Measurements from ENCODE around the gene YTHDC2.
A peak's percentile ranks its signal among the peaks of the same experiment; 100 is the strongest.

The YTHDC2 gene

GRCh38 chr5:113513384-113514288 lies at the start of gene YTHDC2:
Gene YTHDC2 (plus strand): TSS chr5:113513694. CDS start chr5:113513896, 202 bp downstream.
- peak; percentile 92 for DNase-seq (ENCODE audit: low spot score)

- DNase-seq (ENCODE audit: low spot score), result no peak
These were observed 39.3 kb upstream of the YTHDC2 start for GRCh38 chr5:113474100-113474728.

DNA sequence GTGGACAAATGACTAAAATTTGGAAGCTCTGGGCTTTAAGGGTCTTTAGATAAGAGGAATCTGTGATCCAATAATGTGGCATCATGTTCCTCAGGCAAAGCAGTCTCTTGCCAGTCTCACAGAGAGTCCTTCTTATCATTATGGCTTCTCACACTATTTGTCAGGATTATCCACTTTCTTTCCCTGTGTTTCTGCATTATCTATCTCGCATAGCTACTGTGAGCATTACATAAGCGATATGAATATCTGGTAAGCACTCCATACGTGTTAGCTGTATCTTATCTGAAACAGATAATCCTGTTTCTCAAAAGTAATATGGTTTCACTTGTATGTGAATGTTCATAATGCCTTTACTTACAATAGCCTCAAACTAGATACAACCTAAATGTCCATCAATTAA lies 34.8 kb upstream of the YTHDC2 start:
- no peak for DNase-seq (ENCODE audit: low spot score)

DNA sequence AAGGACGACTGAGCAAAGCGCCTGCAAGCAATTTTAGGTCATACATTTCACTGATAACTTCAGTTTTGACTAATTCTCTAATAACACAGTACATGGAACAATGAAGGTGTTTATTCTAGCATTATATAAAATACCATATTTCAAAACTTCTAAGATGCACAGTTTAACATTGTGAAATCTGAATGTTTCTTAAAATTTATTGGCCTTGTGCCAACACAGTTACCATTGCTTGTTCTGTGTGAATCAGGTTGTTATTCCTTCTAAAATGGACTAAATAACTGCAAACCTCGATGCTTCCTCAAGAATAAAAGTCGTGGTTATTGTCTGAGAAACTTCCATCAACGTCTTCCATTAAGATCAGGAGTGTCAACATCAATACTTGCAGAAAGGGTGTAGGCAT lies 33.3 kb upstream of the YTHDC2 start:
- DNase-seq (ENCODE audit: low spot score), result no peak

GRCh38 chr5:113487416-113487780 lies 26.1 kb upstream of the YTHDC2 start:
- DNase-seq (ENCODE audit: low spot score), result peak; percentile 35

DNA sequence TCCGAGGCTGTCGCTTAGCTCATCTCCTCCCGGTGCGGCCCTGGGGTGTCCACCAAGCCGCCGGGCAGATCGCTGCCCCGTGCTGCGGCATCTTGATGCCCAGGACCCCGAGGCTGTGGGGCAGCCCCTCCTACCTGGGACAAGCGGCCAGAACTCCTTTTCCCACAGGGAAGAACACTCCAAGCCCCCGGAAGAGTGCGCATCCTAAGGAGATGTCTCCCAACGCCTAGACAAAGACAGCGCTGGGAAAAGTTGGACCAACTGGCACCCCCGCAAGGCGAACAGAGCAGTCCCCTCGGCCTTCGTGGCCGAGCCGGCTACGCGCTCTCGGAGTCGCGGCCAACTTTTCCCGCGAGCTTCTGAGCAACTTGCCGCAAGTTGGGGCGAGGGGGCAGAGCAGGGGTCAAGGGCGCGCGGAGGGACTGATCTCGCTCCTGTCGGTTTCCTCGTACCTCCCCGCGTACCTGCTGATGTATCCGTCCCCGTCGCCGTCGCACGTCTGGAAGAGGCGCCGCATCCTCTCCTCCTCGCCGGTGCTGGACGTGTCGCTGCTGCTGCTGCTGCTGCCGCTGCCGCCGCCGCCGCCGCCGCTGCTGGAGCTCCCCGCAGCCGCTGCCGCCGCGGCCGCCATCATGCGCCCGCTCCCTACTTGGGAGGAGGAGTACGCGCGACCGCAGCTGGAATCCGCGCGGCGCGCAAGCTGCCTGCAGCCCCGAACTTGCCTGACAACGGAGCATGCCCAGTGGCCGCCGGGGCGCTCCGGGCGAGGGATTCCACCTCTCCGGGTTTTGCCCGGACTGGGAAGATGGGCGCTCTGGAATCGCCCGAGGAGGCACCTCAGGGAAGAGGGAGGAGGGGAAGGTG lies 25.5 kb upstream of the YTHDC2 start, which contains the start of gene MCC:
Gene MCC (minus strand): TSS at position 673 of the 864 bp plus-strand sequence.
- peak; percentile 93 for DNase-seq (ENCODE audit: low spot score)

DNA sequence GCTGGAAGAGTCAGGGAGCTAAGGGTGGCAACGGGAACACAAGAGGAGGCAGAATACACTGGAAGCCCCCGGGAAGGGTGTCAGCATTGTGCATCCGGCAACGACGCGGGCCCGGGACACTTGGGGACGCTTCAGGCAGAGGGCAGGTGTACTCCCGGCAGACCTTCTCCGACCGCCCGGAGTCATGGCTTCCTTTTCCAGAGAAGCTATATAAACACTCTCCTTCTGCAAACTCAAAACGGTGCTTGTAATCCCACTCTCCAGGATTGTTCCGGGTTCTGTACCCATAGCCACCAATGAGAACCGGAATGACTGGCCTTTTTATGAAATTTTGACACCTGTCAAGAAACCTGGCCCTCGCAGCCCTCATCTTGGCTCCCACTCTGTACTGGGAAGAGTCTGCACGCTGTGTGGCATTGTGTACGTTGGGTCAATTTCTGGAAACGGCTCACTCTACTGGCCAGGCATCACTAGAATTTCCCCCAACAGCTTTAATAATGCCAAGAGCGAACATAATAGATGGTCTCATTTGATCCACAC lies 24.8 kb upstream of the YTHDC2 start:
- DNase-seq (ENCODE audit: low spot score), result no peak

DNA sequence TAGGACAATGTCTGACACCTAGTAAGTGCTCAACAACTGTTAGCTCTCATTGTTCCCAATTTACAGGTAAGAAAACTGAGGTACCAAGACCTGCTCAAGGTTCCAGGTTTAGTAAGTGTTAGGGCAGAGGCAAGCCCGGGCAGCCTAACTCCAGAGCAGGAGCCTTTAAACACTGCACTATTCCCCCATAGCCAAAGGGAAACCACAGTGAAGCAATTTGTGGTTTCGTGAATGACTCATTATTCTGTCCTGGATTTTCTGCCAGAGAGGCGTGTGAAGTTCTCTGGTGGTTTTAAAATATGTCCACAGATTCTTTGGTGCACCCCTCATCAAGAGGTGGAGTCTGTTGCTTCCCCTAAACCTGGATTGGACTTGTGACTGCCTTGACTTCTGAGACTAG lies 24.2 kb upstream of the YTHDC2 start:
- DNase-seq (ENCODE audit: low spot score), result no peak

DNA sequence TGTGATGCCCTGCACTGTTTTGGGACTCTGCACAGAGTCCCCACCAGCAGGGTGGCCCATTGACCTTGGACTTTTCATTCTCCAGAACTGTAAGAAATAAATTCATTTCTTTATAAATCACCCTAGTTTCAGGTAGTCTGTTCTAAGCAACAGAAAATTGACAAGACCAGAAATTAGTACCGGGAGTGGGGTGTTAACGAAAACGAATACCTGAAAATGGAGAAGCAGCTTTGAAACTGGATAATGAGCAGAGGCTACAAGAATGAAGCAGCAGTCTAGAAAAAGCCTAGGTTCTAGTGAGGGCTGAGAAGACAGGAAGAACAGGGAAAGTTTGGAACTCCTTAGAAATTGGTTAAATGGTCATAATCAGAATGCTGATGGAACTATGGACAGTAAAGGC lies 23.2 kb upstream of the YTHDC2 start:
- no peak for DNase-seq (ENCODE audit: low spot score)

- no peak for DNase-seq (ENCODE audit: low spot score)
These were observed 22.5 kb upstream of the YTHDC2 start for GRCh38 chr5:113491022-113491421.

DNA sequence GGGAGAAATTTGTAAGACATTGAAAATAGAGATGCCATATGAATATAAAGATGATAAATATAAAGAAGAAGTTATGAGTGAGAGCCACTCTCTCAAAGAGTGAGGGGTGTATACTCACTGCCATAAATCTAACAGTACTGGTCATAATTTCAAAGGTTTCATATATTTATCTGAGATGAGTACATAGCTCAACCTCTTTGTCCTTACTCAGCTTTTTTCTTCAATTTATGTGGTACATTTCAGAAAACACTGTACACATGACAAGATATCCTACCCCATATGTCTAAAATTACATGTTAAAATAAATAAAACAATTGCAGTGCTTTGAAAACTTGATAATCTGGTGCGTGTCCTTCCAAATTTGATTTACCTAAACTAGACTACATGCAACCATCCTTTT lies 20.0 kb upstream of the YTHDC2 start:
- no peak for DNase-seq (ENCODE audit: low spot score)

GRCh38 chr5:113495422-113495841 lies 18.1 kb upstream of the YTHDC2 start:
- no peak for DNase-seq (ENCODE audit: low spot score)

DNA sequence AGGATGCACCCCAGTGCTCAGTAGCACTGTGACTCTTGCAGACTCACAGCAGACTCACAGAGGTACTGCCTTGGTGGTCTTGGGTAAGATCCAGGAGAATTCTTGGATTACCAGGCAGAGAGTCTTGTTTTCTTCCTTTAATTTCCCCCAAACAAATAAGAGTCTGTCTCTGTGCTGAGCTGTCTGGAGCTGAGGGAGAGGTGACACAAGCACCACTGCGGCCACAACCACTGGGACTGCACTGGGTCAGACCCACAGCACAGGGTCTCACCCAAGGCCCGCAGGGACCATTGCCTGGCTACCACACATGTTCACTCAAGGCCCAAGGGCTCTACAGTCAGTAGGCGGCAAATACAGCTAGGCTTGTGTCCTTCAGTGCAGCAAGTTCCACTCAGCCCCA lies 11.4 kb upstream of the YTHDC2 start:
- no peak for DNase-seq (ENCODE audit: low spot score)

- no peak for DNase-seq (ENCODE audit: low spot score)
These were observed 10.3 kb upstream of the YTHDC2 start for GRCh38 chr5:113503146-113503545.

- no peak for DNase-seq (ENCODE audit: low spot score)
These were observed 8.3 kb upstream of the YTHDC2 start for GRCh38 chr5:113505181-113505580.

- DNase-seq (ENCODE audit: low spot score), result no peak
These were observed 5.9 kb upstream of the YTHDC2 start for GRCh38 chr5:113507601-113508000.

GRCh38 chr5:113508756-113509155 lies 4.7 kb upstream of the YTHDC2 start:
- DNase-seq (ENCODE audit: low spot score), result no peak

DNA sequence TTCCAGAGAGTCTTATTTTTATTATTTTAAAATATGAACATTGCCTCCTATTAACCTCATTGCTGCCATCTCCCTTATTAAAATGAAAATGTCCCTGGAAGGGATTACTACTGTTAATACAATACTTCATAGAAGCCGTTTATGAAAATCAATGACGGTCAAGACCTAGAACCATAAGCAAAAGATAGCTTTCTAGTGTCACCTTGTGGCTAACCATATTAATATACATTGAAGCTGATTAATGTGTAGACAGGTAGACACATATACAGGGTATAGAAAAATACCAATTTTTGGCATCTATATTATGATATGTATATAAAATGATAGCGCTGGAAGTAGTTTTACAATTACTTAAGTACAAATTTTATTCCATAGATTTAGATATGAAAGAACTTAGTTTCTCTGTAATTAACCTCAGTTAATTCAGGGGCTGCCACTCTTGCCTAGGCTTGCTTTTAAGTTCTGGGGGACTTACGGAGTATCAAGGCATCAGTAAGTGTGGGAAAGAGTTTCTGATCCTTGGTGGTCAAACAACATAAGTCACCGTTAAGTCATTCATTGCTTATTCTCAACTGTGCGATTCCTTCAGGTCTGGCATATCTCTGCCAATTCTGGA lies 2.5 kb upstream of the YTHDC2 start:
- DNase-seq (ENCODE audit: low spot score), result peak; percentile 27

- DNase-seq (ENCODE audit: low spot score), result no peak
These were observed 1.2 kb upstream of the YTHDC2 start for GRCh38 chr5:113512341-113512740.

DNA sequence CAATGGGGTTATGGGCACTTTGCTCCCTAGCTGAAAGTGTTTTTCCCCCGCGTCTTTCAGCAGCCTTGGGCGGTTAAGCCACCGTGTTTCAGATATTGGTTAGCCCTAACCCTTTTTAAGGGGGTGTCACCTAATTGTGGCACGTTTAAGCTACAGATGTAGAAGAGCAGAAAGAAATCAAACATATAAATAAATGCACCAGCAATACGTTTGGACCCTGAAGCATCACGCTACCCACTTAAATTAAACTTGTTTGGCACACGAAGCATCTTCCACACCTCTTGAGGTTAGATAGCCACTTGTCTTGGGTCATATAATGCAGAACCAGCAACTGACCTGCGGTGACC lies 768 bp downstream of the YTHDC2 start:
- DNase-seq (ENCODE audit: low spot score), result no peak

DNA sequence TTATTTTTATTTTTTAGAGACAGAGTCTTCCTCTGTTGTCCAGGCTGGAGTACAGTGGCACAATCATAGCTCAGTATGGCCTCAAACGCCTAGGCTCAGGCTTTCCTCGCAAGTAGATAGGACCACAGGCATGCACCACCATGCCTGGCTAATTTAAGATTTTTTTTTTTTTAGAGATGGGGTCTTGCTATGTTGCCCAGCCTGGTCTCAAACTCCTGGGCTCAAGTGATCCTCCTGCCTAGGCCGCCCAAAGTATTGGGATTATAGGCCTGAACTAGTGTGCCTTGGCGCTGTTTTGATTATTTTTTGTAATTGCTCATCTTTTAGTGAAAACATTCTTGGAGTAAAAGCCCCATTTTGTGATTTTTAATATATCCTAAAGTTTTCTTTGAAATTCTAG lies 5.4 kb downstream of the YTHDC2 start:
- no peak for DNase-seq (ENCODE audit: low spot score)

- no peak for DNase-seq (ENCODE audit: low spot score)
These were observed 5.9 kb downstream of the YTHDC2 start for GRCh38 chr5:113519412-113519811.
